ENCODE results near the gene PLPP2.

PLPP2 gene

GRCh38 chr19:326871-327270, 35.7 kb upstream of the PLPP2 start:
- TF ChIP-seq CTCF (IDR thresholded peaks at IDR 0.05; ENCODE audit: low read depth, low read length, missing control alignments), result no peak
- no peak for DNase-seq (ENCODE audit: low read depth)
- no peak overlapping the region for H3K4me3 ChIP-seq (ENCODE audit: low read depth, low read length)

- DNase-seq (ENCODE audit: low read depth), result no peak
- TF ChIP-seq CTCF (IDR thresholded peaks at IDR 0.05; ENCODE audit: low read depth, low read length, missing control alignments), result no peak
These were observed 34.8 kb upstream of the PLPP2 start for GRCh38 chr19:325937-326565.

DNA sequence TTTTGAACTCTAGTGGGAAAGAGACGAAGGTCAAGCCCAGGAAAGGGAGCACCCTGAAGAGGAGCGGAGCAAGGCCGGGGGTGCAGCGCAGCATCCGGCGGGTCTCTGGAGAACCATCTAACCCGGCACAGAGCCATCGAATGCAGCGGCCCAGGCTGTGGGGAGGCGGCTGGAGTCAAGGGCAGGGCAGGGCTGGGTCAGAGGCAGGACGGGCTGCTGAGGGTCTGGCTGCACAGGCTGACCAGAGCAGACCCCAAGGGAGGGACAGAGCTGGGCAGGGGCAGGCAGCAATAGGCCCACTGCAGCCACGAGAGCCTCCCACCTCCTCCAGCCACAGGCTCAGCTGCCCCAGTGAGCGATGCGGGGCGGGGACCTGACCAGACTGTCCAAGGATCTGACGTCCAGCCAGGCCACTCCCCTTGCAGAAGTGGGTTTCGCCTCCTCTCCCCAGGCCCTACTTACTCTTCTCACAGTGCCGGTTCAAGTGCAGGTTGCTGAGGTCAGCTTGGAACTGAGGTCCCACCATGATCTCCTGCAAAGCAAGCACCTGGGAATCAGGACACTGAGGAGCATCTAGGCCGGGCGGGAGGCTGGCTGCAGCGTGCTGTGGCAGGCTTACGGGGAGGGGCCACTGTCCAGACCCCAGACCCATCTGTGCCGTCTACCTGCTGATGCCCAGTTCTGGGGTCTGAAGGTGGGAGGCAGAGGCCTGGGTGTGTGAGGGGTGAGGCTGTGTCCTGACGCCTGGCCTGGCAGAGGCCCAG, 34.2 kb upstream of the PLPP2 start:
- H3K4me3 ChIP-seq (ENCODE audit: low read depth, low read length), result no peak overlapping the region
- TF ChIP-seq CTCF (IDR thresholded peaks at IDR 0.05; ENCODE audit: low read depth, low read length, missing control alignments), result no peak
- DNase-seq (ENCODE audit: low read depth), result no peak

More at GRCh38 chr19:325937-326565, 34.8 kb upstream of the PLPP2 start:
- no peak overlapping the region for H3K4me3 ChIP-seq (ENCODE audit: low read depth, low read length)

GRCh38 chr19:324716-325115, 33.5 kb upstream of the PLPP2 start:
- TF ChIP-seq CTCF (IDR thresholded peaks at IDR 0.05; ENCODE audit: low read depth, low read length, missing control alignments), result no peak
- no peak overlapping the region for H3K4me3 ChIP-seq (ENCODE audit: low read depth, low read length)
- no peak for DNase-seq (ENCODE audit: low read depth)

- no peak for DNase-seq (ENCODE audit: low read depth)
- TF ChIP-seq CTCF (IDR thresholded peaks at IDR 0.05; ENCODE audit: low read depth, low read length, missing control alignments), result no peak
- no peak overlapping the region for H3K4me3 ChIP-seq (ENCODE audit: low read depth, low read length)
These were observed 31.4 kb upstream of the PLPP2 start for GRCh38 chr19:322616-323015.

- TF ChIP-seq CTCF (IDR thresholded peaks at IDR 0.05; ENCODE audit: low read depth, low read length, missing control alignments), result no peak
- no peak overlapping the region for H3K4me3 ChIP-seq (ENCODE audit: low read depth, low read length)
- DNase-seq (ENCODE audit: low read depth), result no peak
These were observed 27.2 kb upstream of the PLPP2 start for GRCh38 chr19:318509-318774.
